Measurements from ENCODE around the gene CEP57L1.

DNA sequence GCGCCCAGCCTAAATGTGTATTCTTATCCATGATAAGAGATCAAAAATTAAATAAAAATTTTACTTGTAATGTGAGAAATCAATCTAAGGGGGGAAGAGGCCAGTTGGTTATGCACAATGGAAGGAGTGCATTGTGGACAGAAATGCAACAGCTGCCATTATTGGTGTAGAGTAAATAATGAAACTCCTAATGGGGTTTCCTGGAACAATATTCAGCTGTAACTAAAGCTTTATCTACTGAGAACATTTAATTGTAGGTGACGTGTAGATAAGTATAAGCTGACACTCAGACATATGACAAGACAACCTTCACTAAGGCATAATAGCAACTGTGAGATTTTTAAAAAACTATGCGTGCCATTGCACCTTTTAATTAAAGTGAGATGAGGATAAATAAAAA lies 71.4 kb downstream of the CEP57L1 start:
- TF ChIP-seq ZNF274 (IDR thresholded peaks at IDR 0.05; ENCODE audit: low read depth, low read length) (no peak), YY1 (IDR thresholded peaks at IDR 0.05; ENCODE audit: insufficient read depth, insufficient read length) (no peak)
